ENCODE data around the gene CYP17A1. TPM values are rescaled to one million over a fixed set of nuclear protein-coding genes. Genes with fewer than 3 reads are reported as not detected.
A peak's percentile ranks its signal among the peaks of the same experiment; 100 is the strongest.

The CYP17A1 gene
- total RNA-seq, 1 donor from 2014 or later: not detected

DNA sequence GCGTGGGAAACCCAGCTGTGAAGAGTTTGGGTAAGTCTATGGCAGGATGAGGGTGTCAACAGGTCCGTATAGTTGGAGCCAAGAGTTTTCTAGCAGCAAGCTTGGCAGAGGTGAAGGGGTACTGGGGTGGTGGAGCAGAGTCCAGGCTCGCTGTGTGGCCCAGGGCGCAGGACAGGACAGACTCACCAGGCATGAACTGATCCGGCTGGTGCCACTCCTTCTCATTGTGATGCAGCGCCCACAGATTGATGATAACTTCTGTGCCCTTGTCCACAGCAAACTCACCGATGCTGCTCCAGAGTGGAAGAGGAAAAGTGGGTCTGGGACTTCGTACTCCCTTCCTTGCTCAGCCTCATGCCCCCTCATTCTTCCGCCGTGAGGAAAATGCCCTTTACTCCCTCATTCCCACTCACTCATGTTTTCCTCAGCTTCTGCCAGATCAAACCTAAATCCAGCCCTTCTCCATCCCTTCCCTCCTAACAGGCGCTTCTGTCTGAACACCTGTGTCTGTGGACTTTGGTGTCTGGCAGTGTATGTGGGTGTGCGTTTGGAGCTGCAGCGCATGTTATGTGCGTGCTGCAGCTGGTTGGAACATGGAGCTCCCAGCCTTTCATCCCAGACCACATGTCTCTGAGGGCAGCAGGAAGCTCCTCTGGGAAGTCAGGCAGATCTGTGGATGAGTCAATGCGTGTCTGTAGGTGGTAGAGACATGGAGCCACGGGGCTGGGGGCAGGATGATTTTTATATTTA is 5.7 kb downstream of the CYP17A1 start:
- H3K27me3 Mint-ChIP-seq (ENCODE audit: low read depth, unreplicated experiment): peaks cover 15% of the 10 kb centered on the region
- FAIRE-seq (no peak), DNase-seq (ENCODE audit: low read depth) (no peak)
- Histone ChIP-seq H2AFZ (ENCODE audit: low read depth, low read length) (no peak overlapping the region), H3K4me2 (ENCODE audit: low read length) (no peak overlapping the region), H3K27me3 (ENCODE audit: insufficient read depth, low read length) (peaks cover 8% of the 10 kb centered on the region), H3K4me3 (ENCODE audit: insufficient read depth, low read depth, low read length) (no peak overlapping the region), H3K27ac (ENCODE audit: low read depth, low read length) (no peak overlapping the region), H3K9me3 (ENCODE audit: insufficient read depth, low read depth, low read length) (no peaks in the 10 kb centered on the region), H3K9ac (ENCODE audit: low read length) (no peak overlapping the region), H3K79me2 (ENCODE audit: insufficient read depth, low read length) (no peaks in the 10 kb centered on the region), H3K4me1 (ENCODE audit: insufficient read depth, low read length) (no peaks in the 10 kb centered on the region), H4K20me1 (ENCODE audit: insufficient read depth, low read length) (no peaks in the 10 kb centered on the region), H3K36me3 (ENCODE audit: insufficient read depth, low read length) (no peaks in the 10 kb centered on the region)
- H3K4me3 Mint-ChIP-seq (ENCODE audit: unreplicated experiment): peak overlapping the region; percentile 23
- TF ChIP-seq, protein P1, sequence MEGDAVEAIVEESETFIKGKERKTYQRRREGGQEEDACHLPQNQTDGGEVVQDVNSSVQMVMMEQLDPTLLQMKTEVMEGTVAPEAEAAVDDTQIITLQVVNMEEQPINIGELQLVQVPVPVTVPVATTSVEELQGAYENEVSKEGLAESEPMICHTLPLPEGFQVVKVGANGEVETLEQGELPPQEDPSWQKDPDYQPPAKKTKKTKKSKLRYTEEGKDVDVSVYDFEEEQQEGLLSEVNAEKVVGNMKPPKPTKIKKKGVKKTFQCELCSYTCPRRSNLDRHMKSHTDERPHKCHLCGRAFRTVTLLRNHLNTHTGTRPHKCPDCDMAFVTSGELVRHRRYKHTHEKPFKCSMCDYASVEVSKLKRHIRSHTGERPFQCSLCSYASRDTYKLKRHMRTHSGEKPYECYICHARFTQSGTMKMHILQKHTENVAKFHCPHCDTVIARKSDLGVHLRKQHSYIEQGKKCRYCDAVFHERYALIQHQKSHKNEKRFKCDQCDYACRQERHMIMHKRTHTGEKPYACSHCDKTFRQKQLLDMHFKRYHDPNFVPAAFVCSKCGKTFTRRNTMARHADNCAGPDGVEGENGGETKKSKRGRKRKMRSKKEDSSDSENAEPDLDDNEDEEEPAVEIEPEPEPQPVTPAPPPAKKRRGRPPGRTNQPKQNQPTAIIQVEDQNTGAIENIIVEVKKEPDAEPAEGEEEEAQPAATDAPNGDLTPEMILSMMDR (IDR thresholded peaks at IDR 0.05; ENCODE audit: insufficient read depth, low read depth, low read length): no peak
- TF ChIP-seq EZH2 (IDR thresholded peaks at IDR 0.05; ENCODE audit: insufficient read depth, low read length): no peak
- no peaks in the 10 kb centered on the region for H3K9me3 Mint-ChIP-seq (ENCODE audit: unreplicated experiment)
- no peaks in the 10 kb centered on the region for H3K36me3 Mint-ChIP-seq (ENCODE audit: low read depth, unreplicated experiment)
- H3K4me1 Mint-ChIP-seq (ENCODE audit: low read depth, unreplicated experiment): peaks cover 5% of the 10 kb centered on the region
- H3K27ac Mint-ChIP-seq (ENCODE audit: unreplicated experiment): no peak overlapping the region

GRCh38 chr10:102827597-102827975 is 9.6 kb downstream of the CYP17A1 start:
- H2AFZ ChIP-seq (ENCODE audit: low read depth, low read length): no peak overlapping the region
- no peak overlapping the region for H3K27ac ChIP-seq (ENCODE audit: low read depth, low read length)
- DNase-seq (ENCODE audit: low read depth): no peak
- Mint-ChIP-seq H3K4me1 (ENCODE audit: low read depth, unreplicated experiment) (peaks cover 5% of the 10 kb centered on the region), H3K36me3 (ENCODE audit: low read depth, unreplicated experiment) (peaks cover 3% of the 10 kb centered on the region), H3K27me3 (ENCODE audit: low read depth, unreplicated experiment) (peaks cover 18% of the 10 kb centered on the region), H3K9me3 (ENCODE audit: unreplicated experiment) (no peaks in the 10 kb centered on the region), H3K4me3 (ENCODE audit: unreplicated experiment) (no peak overlapping the region), H3K27ac (ENCODE audit: unreplicated experiment) (no peak overlapping the region)
- no peaks in the 10 kb centered on the region for H3K79me2 ChIP-seq (ENCODE audit: insufficient read depth, low read length)
- FAIRE-seq: no peak
- H3K4me1 ChIP-seq (ENCODE audit: insufficient read depth, low read length): no peaks in the 10 kb centered on the region
- no peak overlapping the region for H3K4me2 ChIP-seq (ENCODE audit: low read length)
- H3K4me3 ChIP-seq (ENCODE audit: insufficient read depth, low read depth, low read length): no peak overlapping the region
- H3K9me3 ChIP-seq (ENCODE audit: insufficient read depth, low read depth, low read length): no peaks in the 10 kb centered on the region
- H3K9ac ChIP-seq (ENCODE audit: low read length): no peak overlapping the region
- no peaks in the 10 kb centered on the region for H3K27me3 ChIP-seq (ENCODE audit: insufficient read depth, low read length)
- no peaks in the 10 kb centered on the region for H3K36me3 ChIP-seq (ENCODE audit: insufficient read depth, low read length)
- H4K20me1 ChIP-seq (ENCODE audit: insufficient read depth, low read length): no peaks in the 10 kb centered on the region
- TF ChIP-seq, protein P1 (IDR thresholded peaks at IDR 0.05; ENCODE audit: insufficient read depth, low read depth, low read length): no peak
- no peak for TF ChIP-seq EZH2 (IDR thresholded peaks at IDR 0.05; ENCODE audit: insufficient read depth, low read length)

DNA sequence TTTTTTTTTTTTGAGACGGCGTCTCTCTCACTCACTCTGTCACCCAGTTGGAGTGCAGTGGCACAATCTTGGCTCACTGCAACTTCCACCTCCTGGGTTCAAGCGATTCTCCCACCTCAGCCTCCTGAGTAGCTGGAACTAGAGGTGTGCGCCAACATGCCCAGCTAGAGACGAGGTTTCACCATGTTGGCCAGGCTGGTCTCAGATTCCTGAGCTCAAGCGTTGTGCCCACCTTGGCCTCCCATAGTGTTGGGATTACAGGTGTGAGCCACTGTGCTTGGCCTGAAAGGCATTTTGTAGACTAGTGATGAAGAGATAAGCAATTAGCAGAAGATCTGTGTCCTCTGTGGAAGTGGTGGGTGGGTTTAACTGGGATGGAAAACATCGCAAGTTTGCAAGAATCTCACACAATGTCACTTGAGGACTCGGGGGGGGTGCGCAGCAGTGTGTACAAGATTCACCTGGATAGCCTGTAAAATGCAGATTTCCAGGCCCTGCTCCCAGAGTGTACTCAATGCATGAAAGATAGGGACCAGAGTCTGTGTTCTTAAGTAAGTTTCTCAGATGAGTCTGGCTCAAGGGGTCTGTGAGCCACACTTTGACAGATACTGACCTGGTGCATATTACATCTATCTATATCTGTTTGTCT is 10.9 kb downstream of the CYP17A1 start:
- no peak overlapping the region for H2AFZ ChIP-seq (ENCODE audit: low read depth, low read length)
- H3K9me3 ChIP-seq (ENCODE audit: insufficient read depth, low read depth, low read length): no peaks in the 10 kb centered on the region
- DNase-seq (ENCODE audit: low read depth) (no peak), FAIRE-seq (no peak)
- H3K9ac ChIP-seq (ENCODE audit: low read length): no peak overlapping the region
- H3K4me1 ChIP-seq (ENCODE audit: insufficient read depth, low read length): no peaks in the 10 kb centered on the region
- no peaks in the 10 kb centered on the region for H3K36me3 ChIP-seq (ENCODE audit: insufficient read depth, low read length)
- H3K27ac ChIP-seq (ENCODE audit: low read depth, low read length): no peak overlapping the region
- no peaks in the 10 kb centered on the region for H3K27me3 ChIP-seq (ENCODE audit: insufficient read depth, low read length)
- Mint-ChIP-seq H3K9me3 (ENCODE audit: unreplicated experiment) (no peaks in the 10 kb centered on the region), H3K27me3 (ENCODE audit: low read depth, unreplicated experiment) (peaks cover 14% of the 10 kb centered on the region), H3K4me3 (ENCODE audit: unreplicated experiment) (no peak overlapping the region), H3K36me3 (ENCODE audit: low read depth, unreplicated experiment) (peaks cover 3% of the 10 kb centered on the region), H3K4me1 (ENCODE audit: low read depth, unreplicated experiment) (peaks cover 2% of the 10 kb centered on the region), H3K27ac (ENCODE audit: unreplicated experiment) (no peak overlapping the region)
- H3K4me3 ChIP-seq (ENCODE audit: insufficient read depth, low read depth, low read length): no peak overlapping the region
- no peak for TF ChIP-seq EZH2 (IDR thresholded peaks at IDR 0.05; ENCODE audit: insufficient read depth, low read length)
- TF ChIP-seq, protein P1 (IDR thresholded peaks at IDR 0.05; ENCODE audit: insufficient read depth, low read depth, low read length): no peak
- H3K4me2 ChIP-seq (ENCODE audit: low read length): no peak overlapping the region
- H3K79me2 ChIP-seq (ENCODE audit: insufficient read depth, low read length): no peaks in the 10 kb centered on the region
- no peaks in the 10 kb centered on the region for H4K20me1 ChIP-seq (ENCODE audit: insufficient read depth, low read length)
